Osteocyte (in vitro differentiated cells): ENCODE results near the gene KPNA4. TPM values are rescaled to one million over a fixed set of nuclear protein-coding genes. Genes with fewer than 3 reads are reported as not detected.

Experiments used
- DNase-seq: peaks from one replicate; pipeline ENCODE4 v3.0.0; 2021; ENCODE audit warnings: mixed read lengths; ENCODE audit not compliant: unreplicated experiment; ENCODE audit errors: extremely low spot score
- H3K27ac Mint-ChIP-seq: one replicate; pipeline ENCODE4 v1.8.0; 2021; ENCODE audit warnings: mild to moderate bottlenecking, mixed read lengths; ENCODE audit not compliant: unreplicated experiment
- H3K27me3 Mint-ChIP-seq: one replicate; pipeline ENCODE4 v1.8.0; 2021; ENCODE audit warnings: mixed read lengths; ENCODE audit not compliant: unreplicated experiment
- H3K36me3 Mint-ChIP-seq: one replicate; pipeline ENCODE4 v1.8.0; 2021; ENCODE audit warnings: mixed read lengths; ENCODE audit not compliant: unreplicated experiment
- H3K4me1 Mint-ChIP-seq: one replicate; pipeline ENCODE4 v1.8.0; 2021; ENCODE audit warnings: mixed read lengths; ENCODE audit not compliant: unreplicated experiment
- H3K4me3 Mint-ChIP-seq: one replicate; pipeline ENCODE4 v1.8.0; 2021; ENCODE audit warnings: mild to moderate bottlenecking, moderate library complexity, mixed read lengths; ENCODE audit not compliant: unreplicated experiment
- H3K9me3 Mint-ChIP-seq: one replicate; pipeline ENCODE4 v1.8.0; 2021; ENCODE audit warnings: mixed read lengths; ENCODE audit not compliant: unreplicated experiment
- total RNA-seq: library from RNA; stranded (reverse); gene quantifications from 2 replicates; pipeline ENCODE4 v1.2.1, GENCODE V29; 2021
- TF ChIP-seq, protein P1 (sequence below): fragments of 200-600 bp; sonication (generic); IDR thresholded peaks from 2 replicates; pipeline ENCODE4 v1.5.0; 2021; ENCODE audit warnings: antibody characterized with exemption, mild to moderate bottlenecking, moderate library complexity

The KPNA4 gene
- total RNA-seq, 1 donor from 2014 or later, result 57.7 TPM

DNA sequence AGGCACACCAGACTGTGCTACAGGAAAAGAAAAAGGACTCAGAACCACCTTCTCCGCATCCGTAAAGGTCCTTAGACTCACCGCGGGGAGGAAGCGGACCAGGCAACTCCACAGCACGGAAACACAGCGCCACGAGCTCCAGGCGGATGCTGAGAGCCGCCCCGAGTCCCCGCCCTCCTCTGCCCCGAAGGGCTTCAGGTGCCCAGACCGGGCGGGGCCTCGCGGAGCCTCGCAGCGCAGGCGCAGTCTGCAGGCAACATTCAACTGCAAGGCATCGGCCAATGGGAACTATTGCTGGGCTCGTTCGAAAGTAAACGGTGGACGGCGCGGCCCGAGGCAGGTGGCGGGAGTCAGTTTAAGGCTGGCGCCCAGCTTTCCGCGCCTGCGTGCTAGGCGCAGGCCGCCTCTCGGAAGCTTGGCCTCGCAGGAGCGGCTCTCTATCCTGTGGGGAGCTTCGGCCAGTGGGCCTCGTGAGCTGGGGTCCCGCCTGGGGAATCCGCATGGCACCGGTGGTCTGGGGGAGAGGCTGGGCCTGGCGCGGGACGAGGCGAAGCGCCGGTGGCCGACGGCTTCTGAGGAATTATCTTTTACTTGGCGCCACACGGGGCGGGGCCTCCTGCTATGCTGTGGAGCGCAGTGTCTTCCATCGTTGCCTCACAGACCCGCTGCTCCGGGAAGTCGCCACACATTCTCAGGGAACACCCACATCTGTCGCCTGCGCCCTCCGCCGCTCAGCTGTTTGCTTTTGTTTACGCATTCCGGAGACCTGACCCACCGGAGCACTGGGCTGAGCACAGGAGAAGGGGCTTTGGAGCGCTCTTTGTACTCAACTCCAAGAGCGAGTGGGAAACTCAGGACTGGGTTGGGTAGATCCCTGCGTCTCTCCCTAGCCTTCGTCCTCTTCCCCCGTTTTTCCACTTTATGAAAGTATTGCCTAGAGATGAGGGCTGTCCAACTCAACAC is 115.5 kb downstream of the KPNA4 start, which contains the start of gene TRIM59:
TRIM59 (minus strand) TSS at position 151 of the 963 bp plus-strand sequence. CDS start 10,603 bp downstream, outside the sequence.
- TF ChIP-seq, protein P1, sequence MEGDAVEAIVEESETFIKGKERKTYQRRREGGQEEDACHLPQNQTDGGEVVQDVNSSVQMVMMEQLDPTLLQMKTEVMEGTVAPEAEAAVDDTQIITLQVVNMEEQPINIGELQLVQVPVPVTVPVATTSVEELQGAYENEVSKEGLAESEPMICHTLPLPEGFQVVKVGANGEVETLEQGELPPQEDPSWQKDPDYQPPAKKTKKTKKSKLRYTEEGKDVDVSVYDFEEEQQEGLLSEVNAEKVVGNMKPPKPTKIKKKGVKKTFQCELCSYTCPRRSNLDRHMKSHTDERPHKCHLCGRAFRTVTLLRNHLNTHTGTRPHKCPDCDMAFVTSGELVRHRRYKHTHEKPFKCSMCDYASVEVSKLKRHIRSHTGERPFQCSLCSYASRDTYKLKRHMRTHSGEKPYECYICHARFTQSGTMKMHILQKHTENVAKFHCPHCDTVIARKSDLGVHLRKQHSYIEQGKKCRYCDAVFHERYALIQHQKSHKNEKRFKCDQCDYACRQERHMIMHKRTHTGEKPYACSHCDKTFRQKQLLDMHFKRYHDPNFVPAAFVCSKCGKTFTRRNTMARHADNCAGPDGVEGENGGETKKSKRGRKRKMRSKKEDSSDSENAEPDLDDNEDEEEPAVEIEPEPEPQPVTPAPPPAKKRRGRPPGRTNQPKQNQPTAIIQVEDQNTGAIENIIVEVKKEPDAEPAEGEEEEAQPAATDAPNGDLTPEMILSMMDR, result peak; percentile 9
- peak within 1 kb of the TSS; percentile 99 for H3K27ac Mint-ChIP-seq
- peaks cover 51% of the 10 kb centered on the region for H3K4me1 Mint-ChIP-seq
- DNase-seq, result peak; percentile 99
- no peaks in the 10 kb centered on the region for H3K27me3 Mint-ChIP-seq
- no peaks in the 10 kb centered on the region for H3K9me3 Mint-ChIP-seq
- H3K36me3 Mint-ChIP-seq, result peaks cover 7% of the 10 kb centered on the region
- H3K4me3 Mint-ChIP-seq, result peak within 1 kb of the TSS; percentile 96

DNA sequence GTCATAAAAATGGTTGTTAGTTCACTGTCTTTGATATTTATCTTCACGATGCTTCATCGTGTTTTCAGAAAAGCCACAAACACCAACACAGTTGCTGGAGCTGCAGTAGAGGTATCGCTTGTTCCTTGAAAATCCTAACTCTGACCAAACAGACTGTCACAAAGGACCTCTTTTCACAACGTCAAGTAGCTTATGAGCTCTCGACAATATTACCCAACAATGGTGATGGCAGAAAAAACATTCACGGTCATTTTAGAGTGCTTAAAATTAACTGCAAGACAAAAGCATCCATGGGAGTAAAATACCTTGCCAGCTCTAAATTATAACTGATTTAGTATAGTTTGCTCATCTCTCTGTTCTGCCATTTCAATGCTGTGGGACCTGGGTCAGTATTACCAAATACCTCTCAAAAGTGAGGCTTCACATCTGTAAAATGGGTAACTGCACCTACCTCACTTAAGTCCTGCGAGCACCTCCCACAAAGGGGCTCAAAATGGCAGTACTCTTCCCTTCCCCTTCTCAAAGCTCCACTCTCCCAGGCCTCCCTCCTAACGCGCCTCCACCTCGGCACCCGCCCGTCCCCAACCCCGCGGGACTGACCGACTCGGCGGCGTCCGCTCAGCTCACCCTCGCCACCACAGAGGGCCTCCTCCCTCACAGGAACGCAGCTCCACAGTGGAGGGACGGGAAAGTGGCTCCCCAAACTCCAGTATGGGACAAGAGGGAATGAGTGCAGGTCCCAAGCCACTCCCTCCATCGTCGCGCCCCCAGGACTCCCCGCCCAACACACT is 116.3 kb downstream of the KPNA4 start:
- H3K27ac Mint-ChIP-seq, result peak overlapping the region; percentile 99
- no peak for DNase-seq
- H3K36me3 Mint-ChIP-seq, result peaks cover 13% of the 10 kb centered on the region
- H3K9me3 Mint-ChIP-seq, result no peaks in the 10 kb centered on the region
- no peaks in the 10 kb centered on the region for H3K27me3 Mint-ChIP-seq
- TF ChIP-seq, protein P1, result no peak
- peak overlapping the region; percentile 96 for H3K4me3 Mint-ChIP-seq
- peaks cover 56% of the 10 kb centered on the region for H3K4me1 Mint-ChIP-seq

DNA sequence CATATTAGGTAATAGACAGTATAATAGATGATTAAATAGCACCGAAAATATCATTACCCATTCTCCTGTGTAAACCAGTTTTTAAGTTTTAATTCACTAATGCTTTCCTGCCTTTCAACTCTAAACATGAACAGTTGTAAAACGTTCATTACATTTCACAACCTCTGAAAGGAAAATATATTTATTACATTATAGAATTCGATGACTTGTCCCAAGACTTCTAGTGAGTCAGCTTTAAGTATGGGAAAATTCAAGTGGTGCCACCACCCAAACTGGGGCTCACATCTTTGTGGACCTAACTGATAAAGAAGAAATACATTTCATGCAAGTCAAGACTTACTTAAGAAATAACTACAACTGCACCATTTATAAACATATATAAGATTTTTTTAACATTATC is 117.8 kb downstream of the KPNA4 start:
- Mint-ChIP-seq H3K4me1 (peaks cover 58% of the 10 kb centered on the region), H3K27me3 (no peaks in the 10 kb centered on the region), H3K36me3 (peaks cover 24% of the 10 kb centered on the region), H3K9me3 (no peaks in the 10 kb centered on the region), H3K27ac (peak overlapping the region; percentile 99), H3K4me3 (peak overlapping the region; percentile 96)
- DNase-seq, result no peak
- TF ChIP-seq, protein P1, result no peak

DNA sequence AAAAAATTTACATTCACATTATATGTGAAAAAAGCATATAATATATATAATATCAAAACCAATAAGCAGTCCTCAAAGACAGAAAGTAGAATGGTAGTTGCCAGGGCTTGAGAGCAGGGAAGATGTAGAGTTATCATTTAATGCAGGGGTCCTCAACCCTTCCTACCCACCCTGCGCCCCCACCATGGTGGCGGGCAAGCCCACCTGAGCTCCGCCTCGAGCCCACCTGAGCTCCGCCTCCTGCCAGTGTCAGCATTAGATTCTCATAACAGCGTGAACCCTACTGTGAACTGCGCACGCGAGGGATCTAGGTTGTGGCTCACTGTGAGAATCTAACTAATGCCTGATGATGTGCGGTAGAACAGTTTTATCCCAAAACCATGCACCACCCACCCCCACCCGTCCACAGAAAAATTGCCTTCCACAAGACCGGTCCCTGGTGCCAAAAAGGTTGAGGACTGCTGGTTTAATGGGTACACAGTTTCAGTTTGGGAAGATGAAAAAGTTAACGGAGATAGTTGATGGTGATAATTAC is 118.8 kb downstream of the KPNA4 start:
- peak overlapping the region; percentile 58 for H3K27ac Mint-ChIP-seq
- peaks cover 27% of the 10 kb centered on the region for H3K36me3 Mint-ChIP-seq
- TF ChIP-seq, protein P1, result no peak
- no peaks in the 10 kb centered on the region for H3K9me3 Mint-ChIP-seq
- no peak for DNase-seq
- no peaks in the 10 kb centered on the region for H3K27me3 Mint-ChIP-seq
- H3K4me1 Mint-ChIP-seq, result peaks cover 59% of the 10 kb centered on the region
- H3K4me3 Mint-ChIP-seq, result peak overlapping the region; percentile 52
